HepG2 (cell line): ENCODE results near the gene USP30. TPM values are rescaled to one million over a fixed set of nuclear protein-coding genes. Genes with fewer than 3 reads are reported as not detected.
A peak's percentile ranks its signal among the peaks of the same experiment; 100 is the strongest.

Source experiments
- ARNT2 ChIP-seq: sonication (generic); formaldehyde crosslinking; IDR thresholded peaks from 2 replicates; pipeline ENCODE4 v1.8.0; 2022; ENCODE audit warnings: mild to moderate bottlenecking, low read depth, missing genetic modification reagents, moderate library complexity
- BORCS8-MEF2B ChIP-seq: sonication (generic); formaldehyde crosslinking; IDR thresholded peaks from 2 replicates; pipeline ENCODE4 v1.8.0; 2022; ENCODE audit warnings: mild to moderate bottlenecking, missing genetic modification reagents
- EHMT2 ChIP-seq: fragments of 200-600 bp; sonication (generic); IDR thresholded peaks from 2 replicates; pipeline ENCODE4 v1.7.0; 2017; ENCODE audit warnings: antibody characterized with exemption, low read depth, low read length, borderline replicate concordance
- KDM2A ChIP-seq: sonication (generic); formaldehyde crosslinking; IDR thresholded peaks from 2 replicates; pipeline ENCODE4 v1.4.0; 2020; ENCODE audit warnings: low read depth, missing genetic modification reagents, borderline replicate concordance
- MAZ ChIP-seq, 2 experiments: sonication (generic) in 1 of 2; formaldehyde crosslinking in 1 of 2; IDR thresholded peaks; 2 replicates each; pipeline versions ENCODE4 v1.5.0 to v1.6.1; 2012 to 2020; ENCODE audit warnings: low read depth in 2 of 2, mild to moderate bottlenecking in 2 of 2, borderline replicate concordance in 1 of 2, improper control_type of control experiment in 1 of 2, low read length in 1 of 2, missing genetic modification reagents in 1 of 2, moderate library complexity in 1 of 2
- MLLT10 ChIP-seq: sonication (generic); formaldehyde crosslinking; IDR thresholded peaks from 2 replicates; pipeline ENCODE4 v1.4.0; 2020; ENCODE audit warnings: missing genetic modification reagents
- NFIC ChIP-seq: IDR thresholded peaks from 2 replicates; pipeline ENCODE4 v1.6.1; 2012; ENCODE audit warnings: mild to moderate bottlenecking, low read length, inconsistent platforms
- POLR2AphosphoS2 ChIP-seq: IDR thresholded peaks from 2 replicates; pipeline ENCODE4 v1.6.1; 2011; ENCODE audit warnings: low read depth, low read length, improper control_type of control experiment
- SP1 ChIP-seq, 2 experiments: fragments of 450-650 bp in 1 of 2; sonication (generic) in 1 of 2; formaldehyde crosslinking in 1 of 2; IDR thresholded peaks; 2 replicates each; pipeline versions ENCODE4 v1.4.0 to v1.6.1; 2016 to 2020; ENCODE audit warnings: missing genetic modification reagents in 1 of 2
- STAT5B ChIP-seq: sonication (generic); formaldehyde crosslinking; IDR thresholded peaks from 2 replicates; pipeline ENCODE4 v1.4.0; 2020; ENCODE audit warnings: missing genetic modification reagents
- TCF7L2 ChIP-seq: IDR thresholded peaks from 2 replicates; pipeline ENCODE4 v1.6.1; 2011; ENCODE audit warnings: mild to moderate bottlenecking, low read depth, low read length, moderate library complexity
- TGIF2 ChIP-seq: IDR thresholded peaks from 2 replicates; pipeline ENCODE4 v1.6.1; 2016; ENCODE audit warnings: control low read depth, missing compliant biosample characterization
- ZNF251 ChIP-seq: sonication (generic); formaldehyde crosslinking; IDR thresholded peaks from 2 replicates; pipeline ENCODE4 v1.9.0; 2021; ENCODE audit warnings: mild to moderate bottlenecking, missing genetic modification reagents
- ZNF335 ChIP-seq: sonication (generic); formaldehyde crosslinking; IDR thresholded peaks from 2 replicates; pipeline ENCODE4 v1.4.0; 2020; ENCODE audit warnings: missing genetic modification reagents
- ZNF34 ChIP-seq: sonication (generic); formaldehyde crosslinking; IDR thresholded peaks from 2 replicates; pipeline ENCODE4 v1.4.0; 2020; ENCODE audit warnings: mild to moderate bottlenecking, missing genetic modification reagents, borderline replicate concordance
- ZNF589 ChIP-seq: sonication (generic); formaldehyde crosslinking; conservative IDR thresholded peaks from 2 replicates; pipeline ENCODE4 v1.8.0; 2022; ENCODE audit warnings: mild to moderate bottlenecking, moderate library complexity, missing genetic modification reagents
- ZNF652 ChIP-seq: IDR thresholded peaks from 2 replicates; pipeline ENCODE4 v1.6.1; 2016; ENCODE audit warnings: low read depth, borderline replicate concordance
- ZNF782 ChIP-seq: sonication (generic); formaldehyde crosslinking; IDR thresholded peaks from 2 replicates; pipeline ENCODE4 v1.4.0; 2020; ENCODE audit warnings: missing genetic modification reagents, mild to moderate bottlenecking, borderline replicate concordance
- polyA plus RNA-seq, 8 experiments: library from polyadenylated mRNA; depleted of rRNA in 3 of 8; stranded (reverse) in 7 of 8; unstranded in 1 of 8; fragments of >200 nt; fragmentation: Illumina TruSeq in 4 of 8; extraction: Trizol in 4 of 8; gene quantifications; 2 replicates each; pipeline versions ENCODE4 v1.2.1 to v1.2.3, GENCODE V29; 2011 to 2016; ENCODE audit warnings: low read depth in 4 of 8, missing spikeins in 1 of 8, mixed read lengths in 1 of 8; ENCODE audit not compliant: insufficient read depth in 1 of 8
- total RNA-seq, 5 experiments: library from RNA; depleted of rRNA; stranded (reverse); fragments of >200 nt; fragmentation: Illumina TruSeq; extraction: Trizol; gene quantifications; 2 replicates each; pipeline ENCODE4 v1.2.3, GENCODE V29; 2016; ENCODE audit warnings: low read depth in 1 of 5
- TF ChIP-seq, protein P1 (sequence below): sonication (generic); formaldehyde crosslinking; IDR thresholded peaks from 2 replicates; pipeline ENCODE4 v1.8.0; 2022; ENCODE audit warnings: mild to moderate bottlenecking, missing genetic modification reagents
- TF ChIP-seq, protein P2 (sequence below): sonication (generic); formaldehyde crosslinking; IDR thresholded peaks from 2 replicates; pipeline ENCODE4 v1.5.1; 2020; ENCODE audit warnings: missing genetic modification reagents, mild to moderate bottlenecking, borderline replicate concordance
- TF ChIP-seq, protein P3 (sequence below): sonication (generic); formaldehyde crosslinking; IDR thresholded peaks from 2 replicates; pipeline ENCODE4 v1.4.0; 2020; ENCODE audit warnings: missing genetic modification reagents, borderline replicate concordance
- TF ChIP-seq, protein P4 (sequence below): IDR thresholded peaks from 2 replicates; pipeline ENCODE4 v1.6.1; 2016; ENCODE audit warnings: low read depth
- TF ChIP-seq, protein P5 (sequence below): sonication (generic); formaldehyde crosslinking; IDR thresholded peaks from 2 replicates; pipeline ENCODE4 v1.4.0; 2020; ENCODE audit warnings: mild to moderate bottlenecking, missing genetic modification reagents

The USP30 gene
- total and polyA plus RNA-seq, 2 of the 13 experiments (the other 11 are each of a cell fraction or from before 2014, with no cell fraction given): 11.2 to 20.8 TPM

DNA sequence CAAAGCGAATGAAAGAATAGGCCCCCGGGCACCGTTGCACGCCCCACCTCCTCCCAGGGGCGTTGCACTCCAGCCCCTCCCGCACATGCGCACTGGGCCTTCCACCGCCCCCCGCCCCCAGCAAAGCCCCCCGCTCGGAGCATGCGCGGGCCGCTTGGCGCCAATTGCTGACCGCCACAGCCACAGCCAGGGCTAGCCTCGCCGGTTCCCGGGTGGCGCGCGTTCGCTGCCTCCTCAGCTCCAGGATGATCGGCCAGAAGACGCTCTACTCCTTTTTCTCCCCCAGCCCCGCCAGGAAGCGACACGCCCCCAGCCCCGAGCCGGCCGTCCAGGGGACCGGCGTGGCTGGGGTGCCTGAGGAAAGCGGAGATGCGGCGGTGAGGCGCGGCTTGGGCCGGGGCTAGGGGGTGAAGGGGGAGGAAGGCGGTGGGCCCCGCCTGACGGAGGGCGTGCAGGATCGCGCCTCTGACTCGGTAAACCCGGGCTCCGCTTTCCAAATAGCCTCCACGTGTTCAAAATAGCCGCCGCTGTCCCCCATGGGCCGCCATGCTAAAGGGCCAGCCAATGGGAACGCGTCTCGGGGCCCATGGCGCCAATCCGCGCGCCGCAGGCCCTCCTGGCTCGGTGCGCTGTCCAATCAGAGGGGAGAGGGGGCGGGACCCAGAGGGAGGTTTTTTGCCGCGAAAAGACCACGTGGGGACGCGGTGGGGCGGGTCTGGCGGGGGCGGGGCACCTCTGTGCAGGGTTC lies 45.2 kb downstream of the USP30 start, which contains the start of gene UNG (continued):
- TF ChIP-seq, protein P1, sequence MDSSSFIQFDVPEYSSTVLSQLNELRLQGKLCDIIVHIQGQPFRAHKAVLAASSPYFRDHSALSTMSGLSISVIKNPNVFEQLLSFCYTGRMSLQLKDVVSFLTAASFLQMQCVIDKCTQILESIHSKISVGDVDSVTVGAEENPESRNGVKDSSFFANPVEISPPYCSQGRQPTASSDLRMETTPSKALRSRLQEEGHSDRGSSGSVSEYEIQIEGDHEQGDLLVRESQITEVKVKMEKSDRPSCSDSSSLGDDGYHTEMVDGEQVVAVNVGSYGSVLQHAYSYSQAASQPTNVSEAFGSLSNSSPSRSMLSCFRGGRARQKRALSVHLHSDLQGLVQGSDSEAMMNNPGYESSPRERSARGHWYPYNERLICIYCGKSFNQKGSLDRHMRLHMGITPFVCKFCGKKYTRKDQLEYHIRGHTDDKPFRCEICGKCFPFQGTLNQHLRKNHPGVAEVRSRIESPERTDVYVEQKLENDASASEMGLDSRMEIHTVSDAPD (CRISPR knock-in tag): 0 out of 2 replicates have a peak, but pooled peaks have one; percentile 48
- peak; percentile 98 for TF ChIP-seq BORCS8-MEF2B (CRISPR knock-in tag)
- 0 out of 2 replicates have a peak, but pooled peaks have one; percentile 45 for TF ChIP-seq ZNF589 (CRISPR knock-in tag)
- peak; percentile 14; the same call in 1 of the 2 replicates for TF ChIP-seq KDM2A (CRISPR knock-in tag)
- no peak for TF ChIP-seq NFIC
- TF ChIP-seq SP1 (IDR thresholded peaks at IDR 0.05): no peak
- TF ChIP-seq SP1 (CRISPR knock-in tag; IDR thresholded peaks at IDR 0.05): peak; percentile 37; the same call in 1 of the 2 replicates
- TF ChIP-seq, protein P2, sequence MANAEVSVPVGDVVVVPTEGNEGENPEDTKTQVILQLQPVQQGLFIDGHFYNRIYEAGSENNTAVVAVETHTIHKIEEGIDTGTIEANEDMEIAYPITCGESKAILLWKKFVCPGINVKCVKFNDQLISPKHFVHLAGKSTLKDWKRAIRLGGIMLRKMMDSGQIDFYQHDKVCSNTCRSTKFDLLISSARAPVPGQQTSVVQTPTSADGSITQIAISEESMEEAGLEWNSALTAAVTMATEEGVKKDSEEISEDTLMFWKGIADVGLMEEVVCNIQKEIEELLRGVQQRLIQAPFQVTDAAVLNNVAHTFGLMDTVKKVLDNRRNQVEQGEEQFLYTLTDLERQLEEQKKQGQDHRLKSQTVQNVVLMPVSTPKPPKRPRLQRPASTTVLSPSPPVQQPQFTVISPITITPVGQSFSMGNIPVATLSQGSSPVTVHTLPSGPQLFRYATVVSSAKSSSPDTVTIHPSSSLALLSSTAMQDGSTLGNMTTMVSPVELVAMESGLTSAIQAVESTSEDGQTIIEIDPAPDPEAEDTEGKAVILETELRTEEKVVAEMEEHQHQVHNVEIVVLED: peak; percentile 45; the same call in 1 of the 2 replicates
- TF ChIP-seq ZNF34 (CRISPR knock-in tag): no peak
- no peak for TF ChIP-seq TCF7L2
- TF ChIP-seq ZNF652 (CRISPR knock-in tag): no peak
- peak; percentile 94 for TF ChIP-seq ARNT2 (CRISPR knock-in tag)
- TF ChIP-seq STAT5B (CRISPR knock-in tag): no peak
- TF ChIP-seq, protein P3, sequence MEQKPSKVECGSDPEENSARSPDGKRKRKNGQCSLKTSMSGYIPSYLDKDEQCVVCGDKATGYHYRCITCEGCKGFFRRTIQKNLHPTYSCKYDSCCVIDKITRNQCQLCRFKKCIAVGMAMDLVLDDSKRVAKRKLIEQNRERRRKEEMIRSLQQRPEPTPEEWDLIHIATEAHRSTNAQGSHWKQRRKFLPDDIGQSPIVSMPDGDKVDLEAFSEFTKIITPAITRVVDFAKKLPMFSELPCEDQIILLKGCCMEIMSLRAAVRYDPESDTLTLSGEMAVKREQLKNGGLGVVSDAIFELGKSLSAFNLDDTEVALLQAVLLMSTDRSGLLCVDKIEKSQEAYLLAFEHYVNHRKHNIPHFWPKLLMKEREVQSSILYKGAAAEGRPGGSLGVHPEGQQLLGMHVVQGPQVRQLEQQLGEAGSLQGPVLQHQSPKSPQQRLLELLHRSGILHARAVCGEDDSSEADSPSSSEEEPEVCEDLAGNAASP: no peak
- TF ChIP-seq ZNF335: no peak
- TF ChIP-seq MLLT10 (CRISPR knock-in tag): no peak
- TF ChIP-seq, protein P4, sequence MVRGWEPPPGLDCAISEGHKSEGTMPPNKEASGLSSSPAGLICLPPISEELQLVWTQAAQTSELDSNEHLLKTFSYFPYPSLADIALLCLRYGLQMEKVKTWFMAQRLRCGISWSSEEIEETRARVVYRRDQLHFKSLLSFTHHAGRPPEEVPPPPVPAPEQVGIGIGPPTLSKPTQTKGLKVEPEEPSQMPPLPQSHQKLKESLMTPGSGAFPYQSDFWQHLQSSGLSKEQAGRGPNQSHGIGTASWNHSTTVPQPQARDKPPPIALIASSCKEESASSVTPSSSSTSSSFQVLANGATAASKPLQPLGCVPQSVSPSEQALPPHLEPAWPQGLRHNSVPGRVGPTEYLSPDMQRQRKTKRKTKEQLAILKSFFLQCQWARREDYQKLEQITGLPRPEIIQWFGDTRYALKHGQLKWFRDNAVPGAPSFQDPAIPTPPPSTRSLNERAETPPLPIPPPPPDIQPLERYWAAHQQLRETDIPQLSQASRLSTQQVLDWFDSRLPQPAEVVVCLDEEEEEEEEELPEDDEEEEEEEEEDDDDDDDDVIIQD (CRISPR knock-in tag): no peak
- TF ChIP-seq, protein P5, sequence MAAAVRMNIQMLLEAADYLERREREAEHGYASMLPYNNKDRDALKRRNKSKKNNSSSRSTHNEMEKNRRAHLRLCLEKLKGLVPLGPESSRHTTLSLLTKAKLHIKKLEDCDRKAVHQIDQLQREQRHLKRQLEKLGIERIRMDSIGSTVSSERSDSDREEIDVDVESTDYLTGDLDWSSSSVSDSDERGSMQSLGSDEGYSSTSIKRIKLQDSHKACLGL (CRISPR knock-in tag): peak; percentile 87
- TF ChIP-seq ZNF251 (CRISPR knock-in tag): no peak
- no peak for TF ChIP-seq EHMT2
- peak; percentile 55; the same call in 1 of the 2 replicates for TF ChIP-seq MAZ (IDR thresholded peaks at IDR 0.05; ENCODE audit: borderline replicate concordance, low read depth, low read length)
- no peak for TF ChIP-seq MAZ (CRISPR knock-in tag; IDR thresholded peaks at IDR 0.05; ENCODE audit: low read depth)
- TF ChIP-seq ZNF782 (CRISPR knock-in tag): 0 out of 2 replicates have a peak, but pooled peaks have one; percentile 52
- no peak for TF ChIP-seq POLR2AphosphoS2
- TF ChIP-seq TGIF2 (CRISPR knock-in tag): peak; percentile 93
